HG03135 (cell line): ENCODE measurements around the gene DMD.

ENCODE experiments used
- ATAC-seq: cut with Tn5 transposase; IDR thresholded peaks from one replicate; pipeline ENCODE4 v1.9.1; 2021; ENCODE audit warnings: mild to moderate bottlenecking, moderate library complexity; ENCODE audit not compliant: unreplicated experiment

Gene DMD

GRCh38 chrX:31219174-31219573, 1992.2 kb downstream of the DMD start:
- ATAC-seq: no peak

- ATAC-seq: no peak
Observed at GRCh38 chrX:31217084-31217483, 1994.3 kb downstream of the DMD start.

GRCh38 chrX:31215277-31215815, 1996.0 kb downstream of the DMD start:
- no peak for ATAC-seq

- ATAC-seq: no peak
Observed at GRCh38 chrX:31213941-31214340, 1997.4 kb downstream of the DMD start.

- ATAC-seq: no peak
Observed at GRCh38 chrX:31212856-31213748, 1998.2 kb downstream of the DMD start.

- ATAC-seq: no peak
Observed at GRCh38 chrX:31209005-31209628, 2002.2 kb downstream of the DMD start.

- ATAC-seq: no peak
Observed at GRCh38 chrX:31201503-31201902, 2009.8 kb downstream of the DMD start.

- peak; percentile 63 for ATAC-seq
Observed at GRCh38 chrX:31200430-31200829, 2010.9 kb downstream of the DMD start.

- no peak for ATAC-seq
Observed at GRCh38 chrX:31199840-31200114, 2011.6 kb downstream of the DMD start.

GRCh38 chrX:31199056-31199839, 2012.1 kb downstream of the DMD start:
- ATAC-seq: no peak

GRCh38 chrX:31190221-31190975, 2021.0 kb downstream of the DMD start:
- ATAC-seq: no peak

- ATAC-seq: no peak
Observed at GRCh38 chrX:31186693-31187338, 2024.5 kb downstream of the DMD start.

- no peak for ATAC-seq
Observed at GRCh38 chrX:31185884-31186283, 2025.5 kb downstream of the DMD start.

- ATAC-seq: no peak
Observed at GRCh38 chrX:31181377-31182000, 2029.9 kb downstream of the DMD start.

GRCh38 chrX:31179203-31179602, 2032.1 kb downstream of the DMD start:
- ATAC-seq: no peak

- no peak for ATAC-seq
Observed at GRCh38 chrX:31178769-31179125, 2032.6 kb downstream of the DMD start.

GRCh38 chrX:31178064-31178768, 2033.1 kb downstream of the DMD start:
- peak; percentile 58 for ATAC-seq

- no peak for ATAC-seq
Observed at GRCh38 chrX:31170792-31171191, 2040.6 kb downstream of the DMD start.

GRCh38 chrX:31168551-31168950, 2042.8 kb downstream of the DMD start:
- ATAC-seq: peak; percentile 97
